Natural killer cell treated with Interleukin-12 subunit alpha and Interleukin-12 subunit beta and Interleukin-15 and Interleukin-18, amount 100 ng/mL, for 72 hours (primary cell): Measurements from ENCODE around the gene ZP1. TPM values are rescaled to one million over a fixed set of nuclear protein-coding genes. Genes with fewer than 3 reads are reported as not detected.

Experiments
- ATAC-seq, 2 donors: fragments of 150-1000 bp; cut with Tn5 transposase in 1 of 2; sonication (Bioruptor Pico), chemical (Tn5 transposase) in 1 of 2; 2 replicates each; pipeline ENCODE4 v1.10.0; 2021
- DNase-seq: peaks from one replicate; pipeline ENCODE4 v3.0.0; 2022; ENCODE audit warnings: low spot score
- H3K27ac Mint-ChIP-seq, 2 donors: 1 replicate in 1 of 2; 2 replicates in 1 of 2; pipeline ENCODE4 v1.8.0; 2022; ENCODE audit warnings: mixed read lengths in 2 of 2, mild to moderate bottlenecking in 1 of 2, moderate library complexity in 1 of 2
- H3K27me3 Mint-ChIP-seq, 2 donors: 1 replicate in 1 of 2; 2 replicates in 1 of 2; pipeline ENCODE4 v1.8.0; 2022; ENCODE audit warnings: mixed read lengths in 2 of 2
- H3K36me3 Mint-ChIP-seq: one replicate; pipeline ENCODE4 v1.8.0; 2022; ENCODE audit warnings: mixed read lengths
- H3K4me1 Mint-ChIP-seq, 2 donors: 1 replicate in 1 of 2; 2 replicates in 1 of 2; pipeline ENCODE4 v1.8.0; 2022; ENCODE audit warnings: low read depth in 2 of 2, mixed read lengths in 2 of 2, mild to moderate bottlenecking in 1 of 2
- H3K4me3 Mint-ChIP-seq: one replicate; pipeline ENCODE4 v1.8.0; 2022; ENCODE audit warnings: mixed read lengths
- H3K9me3 Mint-ChIP-seq: 2 replicates; pipeline ENCODE4 v1.8.0; 2022; ENCODE audit warnings: mixed read lengths
- total RNA-seq, 2 donors: library from RNA; stranded (reverse); gene quantifications; one replicate each; pipeline ENCODE4 v1.2.3, GENCODE V29; 2022

ZP1 gene
- total RNA-seq, 2 donors from 2014 or later: not detected

DNA sequence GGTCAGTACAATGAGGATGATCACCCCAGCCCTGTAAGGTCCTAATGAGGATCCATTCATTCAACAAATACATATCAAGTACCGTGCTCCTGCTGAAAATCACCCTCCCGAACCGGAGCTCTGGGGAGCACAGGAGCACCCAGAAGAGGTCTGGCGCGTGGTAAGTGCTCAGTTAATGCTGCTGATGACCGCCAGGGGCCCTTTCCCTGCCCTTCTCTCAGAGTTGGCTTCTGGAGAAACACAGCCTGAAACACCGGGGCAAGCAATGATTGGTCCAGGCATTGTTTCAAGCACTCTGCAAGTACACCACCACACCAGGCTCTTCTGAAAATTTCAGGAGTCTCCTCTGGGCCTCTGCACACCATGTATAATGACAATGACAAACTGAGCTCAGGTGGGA is 29.2 kb upstream of the ZP1 start:
- Mint-ChIP-seq H3K27ac (no peak overlapping the region), H3K4me1 (peaks cover 14 to 28% of the 10 kb centered on the region in 2 donors), H3K4me3 (no peak overlapping the region), H3K27me3 (peaks cover 10 to 11% of the 10 kb centered on the region in 2 donors), H3K9me3 (peaks cover 3% of the 10 kb centered on the region), H3K36me3 (no peaks in the 10 kb centered on the region)
- DNase-seq (no peak), ATAC-seq (no peak)

DNA sequence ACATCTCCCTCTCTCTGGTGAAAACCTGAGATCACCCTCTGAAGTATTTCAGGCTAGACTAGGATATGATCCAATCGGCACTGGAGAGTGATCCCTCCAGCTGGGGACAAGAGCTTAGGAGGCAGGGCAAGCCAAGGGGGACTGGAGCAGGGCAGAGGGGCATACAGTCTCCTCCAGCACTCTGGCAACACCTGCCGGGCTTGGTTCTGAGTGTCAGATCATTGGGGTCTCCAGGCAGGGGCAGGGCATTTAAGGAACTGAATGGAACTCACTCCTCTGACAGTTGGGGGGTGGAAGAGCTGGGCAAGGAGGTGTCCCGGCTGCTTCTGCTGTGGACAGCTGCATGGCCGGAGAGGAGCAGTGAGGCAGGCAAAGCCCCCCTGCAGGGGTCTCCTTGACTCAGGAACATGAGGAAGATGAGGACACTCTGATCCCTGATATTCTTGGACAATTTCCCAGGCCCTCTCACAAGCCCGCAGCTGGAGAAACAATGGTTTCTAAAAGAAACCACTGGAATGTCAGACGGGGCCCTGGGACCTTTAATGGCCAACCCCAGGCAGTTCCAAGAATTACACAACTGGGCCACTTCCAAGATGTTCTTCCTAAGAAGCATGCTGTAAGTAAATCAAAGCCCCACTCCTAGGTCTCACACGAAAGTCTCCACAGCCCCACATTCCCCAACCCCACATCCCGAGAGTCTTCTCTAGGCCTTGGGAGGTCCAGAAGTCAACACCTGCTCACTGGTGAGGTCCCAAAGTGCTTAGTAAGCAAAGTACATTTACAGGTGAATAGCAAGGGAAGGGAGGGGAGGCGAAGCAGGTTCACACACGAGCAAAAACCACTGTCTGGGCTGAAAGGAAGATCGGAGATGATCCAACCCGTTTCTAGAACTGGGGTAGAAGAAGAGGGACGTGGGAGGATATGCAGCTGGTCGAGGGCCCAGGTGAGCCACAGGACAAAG is 26.6 kb upstream of the ZP1 start:
- Mint-ChIP-seq H3K36me3 (peaks cover 4% of the 10 kb centered on the region), H3K27ac (peak overlapping the region; percentile 95 to 96), H3K4me1 (peaks cover 35 to 45% of the 10 kb centered on the region in 2 donors), H3K27me3 (peaks cover 1 to 3% of the 10 kb centered on the region in 2 donors), H3K9me3 (peaks cover 3% of the 10 kb centered on the region), H3K4me3 (peak overlapping the region; percentile 94)
- DNase-seq (no peak), ATAC-seq (no peak)

DNA sequence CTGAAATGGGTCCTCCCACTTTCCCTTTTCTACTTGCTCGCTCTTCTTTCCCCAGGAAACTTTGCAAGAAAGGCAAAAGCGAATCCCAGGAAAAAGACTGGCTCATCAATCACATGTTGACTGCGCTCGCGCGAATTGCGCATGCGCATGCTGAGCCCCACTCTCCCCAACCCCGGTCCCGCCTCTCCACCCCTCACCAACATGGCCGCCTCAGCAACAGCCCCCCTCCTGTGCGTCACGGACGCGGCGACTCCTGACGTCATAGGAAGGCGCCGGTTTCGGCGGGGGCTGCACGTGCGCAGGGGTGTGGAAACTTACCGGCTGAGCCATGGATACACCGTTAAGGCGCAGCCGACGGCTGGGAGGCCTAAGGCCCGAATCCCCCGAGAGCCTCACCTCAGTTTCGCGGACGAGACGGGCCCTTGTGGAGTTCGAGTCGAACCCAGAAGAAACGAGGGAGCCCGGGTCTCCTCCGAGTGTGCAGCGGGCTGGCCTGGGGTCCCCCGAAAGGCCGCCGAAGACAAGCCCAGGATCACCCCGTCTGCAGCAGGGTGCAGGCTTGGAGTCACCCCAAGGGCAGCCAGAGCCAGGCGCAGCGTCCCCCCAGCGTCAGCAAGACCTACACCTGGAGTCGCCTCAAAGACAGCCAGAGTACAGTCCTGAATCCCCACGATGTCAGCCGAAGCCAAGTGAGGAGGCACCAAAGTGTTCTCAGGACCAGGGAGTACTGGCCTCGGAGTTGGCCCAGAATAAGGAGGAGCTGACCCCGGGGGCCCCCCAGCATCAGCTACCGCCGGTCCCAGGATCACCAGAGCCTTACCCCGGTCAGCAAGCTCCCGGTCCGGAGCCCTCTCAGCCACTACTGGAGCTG is 25.3 kb upstream of the ZP1 start, which contains the start of gene CCDC86:
Gene CCDC86 (plus strand): TSS at position 317 of the 871 bp plus-strand sequence. CDS start 12 bp downstream, at position 329.
- Mint-ChIP-seq H3K4me1 (peaks cover 35 to 45% of the 10 kb centered on the region in 2 donors), H3K9me3 (peaks cover 3% of the 10 kb centered on the region), H3K4me3 (peak within 1 kb of the TSS; percentile 94), H3K27me3 (peaks cover 0 to 3% of the 10 kb centered on the region in 2 donors), H3K36me3 (peaks cover 4% of the 10 kb centered on the region), H3K27ac (peak within 1 kb of the TSS; percentile 95 to 96)
- DNase-seq: peak; percentile 97
- ATAC-seq: peak; percentile 96 to 97

DNA sequence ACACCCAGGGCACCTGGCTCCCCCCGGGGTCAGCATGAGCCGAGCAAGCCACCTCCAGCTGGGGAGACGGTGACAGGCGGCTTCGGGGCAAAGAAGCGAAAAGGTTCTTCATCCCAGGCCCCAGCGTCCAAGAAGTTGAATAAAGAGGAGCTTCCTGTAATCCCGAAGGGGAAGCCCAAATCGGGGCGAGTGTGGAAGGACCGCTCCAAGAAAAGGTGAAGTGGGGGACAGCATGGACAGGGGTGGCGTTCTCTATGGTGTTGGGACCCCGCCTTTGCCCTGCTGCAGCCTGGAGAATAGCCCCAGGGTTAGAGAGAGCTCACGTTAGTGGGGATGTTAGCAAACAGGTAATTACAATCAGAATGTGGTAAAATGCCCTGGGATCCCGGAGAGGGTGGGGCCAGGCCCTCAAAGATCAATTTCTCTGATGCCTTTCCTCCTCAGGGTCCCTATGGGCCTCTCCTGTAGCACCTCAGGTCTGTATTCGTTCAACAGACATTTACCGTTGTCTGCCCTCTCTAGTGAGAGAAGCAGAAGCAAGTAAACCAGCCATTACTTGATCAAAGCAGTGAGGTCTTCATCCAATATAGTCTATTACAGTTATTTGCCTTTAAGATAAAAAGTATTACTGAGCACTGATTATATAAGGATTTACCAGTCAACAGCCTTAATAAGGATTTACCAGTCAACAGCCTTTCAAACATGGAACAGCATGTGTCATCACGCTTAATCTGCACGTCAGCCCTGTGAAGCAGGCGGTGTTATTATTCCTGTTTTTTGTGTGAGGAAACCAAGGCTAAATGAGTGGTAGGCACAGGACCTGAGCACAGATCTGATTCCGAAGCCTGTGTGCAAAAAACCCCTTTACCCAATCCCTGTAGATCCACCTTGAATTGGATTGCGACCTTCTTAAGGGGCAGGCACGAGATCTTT is 24.4 kb upstream of the ZP1 start:
- no peaks in the 10 kb centered on the region for H3K27me3 Mint-ChIP-seq
- H3K9me3 Mint-ChIP-seq: peaks cover 3% of the 10 kb centered on the region
- peaks cover 4% of the 10 kb centered on the region for H3K36me3 Mint-ChIP-seq
- peaks cover 35 to 45% of the 10 kb centered on the region in 2 donors for H3K4me1 Mint-ChIP-seq
- no peak for ATAC-seq
- peak overlapping the region; percentile 95 to 96 for H3K27ac Mint-ChIP-seq
- peak overlapping the region; percentile 94 for H3K4me3 Mint-ChIP-seq
- no peak for DNase-seq

DNA sequence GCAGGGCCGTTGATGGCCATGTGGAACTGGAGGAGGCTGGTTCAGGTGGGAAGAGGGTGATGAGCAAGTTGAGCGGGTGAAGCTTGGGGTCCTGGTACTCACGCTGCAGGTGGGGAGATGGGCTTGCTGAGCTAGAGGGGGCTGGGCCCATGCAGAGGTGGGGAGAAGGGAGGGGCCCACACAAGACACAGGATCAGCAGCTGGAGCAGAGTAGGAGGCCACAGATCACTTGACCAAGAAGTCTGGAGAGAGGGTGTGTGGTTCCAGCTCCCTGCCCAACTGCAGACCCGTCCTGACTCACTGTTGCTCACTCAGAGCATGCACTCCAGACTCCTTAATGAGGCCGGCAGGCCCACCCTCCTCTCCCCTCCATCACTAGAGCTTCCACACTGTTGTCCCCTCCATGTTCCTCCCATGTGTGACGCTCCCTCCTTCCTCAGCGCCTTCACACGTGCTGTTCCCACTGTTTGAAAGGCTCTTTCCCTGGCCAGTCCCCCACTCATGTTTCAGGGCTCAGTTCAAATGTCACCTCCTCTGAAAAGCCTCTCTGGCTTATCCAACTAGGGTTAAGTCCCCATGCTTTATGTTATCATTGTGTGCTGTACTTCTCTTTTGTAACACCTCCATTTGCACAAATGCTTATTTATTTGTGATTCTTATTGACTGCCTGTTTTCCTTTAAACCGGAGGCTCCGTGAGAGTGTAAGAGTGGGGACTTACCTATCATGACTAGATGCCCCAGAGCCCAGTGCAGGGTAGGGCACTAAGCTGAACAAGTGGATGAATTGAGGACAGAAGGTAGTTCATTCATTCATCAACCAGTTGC is 23.1 kb upstream of the ZP1 start:
- H3K36me3 Mint-ChIP-seq: peaks cover 4% of the 10 kb centered on the region
- ATAC-seq: no peak
- H3K27ac Mint-ChIP-seq: peak overlapping the region; percentile 95 to 96
- H3K4me3 Mint-ChIP-seq: peak overlapping the region; percentile 94
- H3K27me3 Mint-ChIP-seq: no peaks in the 10 kb centered on the region
- peaks cover 3% of the 10 kb centered on the region for H3K9me3 Mint-ChIP-seq
- H3K4me1 Mint-ChIP-seq: peaks cover 35 to 45% of the 10 kb centered on the region in 2 donors
- no peak for DNase-seq

DNA sequence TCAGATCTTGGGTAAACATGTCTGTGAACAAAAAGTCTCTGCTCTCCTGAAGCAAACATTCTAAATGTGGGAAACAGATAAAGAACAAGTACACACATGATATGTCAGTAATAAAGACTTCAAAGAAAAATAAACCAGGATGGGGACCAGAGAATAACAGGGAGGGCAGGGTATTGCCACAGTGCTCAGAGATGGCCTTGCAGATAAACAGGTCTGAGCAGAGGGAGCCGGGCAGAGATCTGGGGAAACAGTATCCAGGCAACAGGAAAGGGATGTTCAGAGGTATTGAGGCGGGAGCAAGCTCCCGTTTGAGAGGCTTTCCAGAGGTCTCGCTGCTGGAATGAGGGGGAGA is 22.5 kb upstream of the ZP1 start:
- Mint-ChIP-seq H3K27me3 (no peaks in the 10 kb centered on the region), H3K36me3 (peaks cover 4% of the 10 kb centered on the region), H3K4me1 (peaks cover 35 to 45% of the 10 kb centered on the region in 2 donors), H3K9me3 (peaks cover 3% of the 10 kb centered on the region), H3K27ac (peak overlapping the region in 1 of 2 donors; percentile 83), H3K4me3 (peak overlapping the region; percentile 94)
- DNase-seq: no peak
- no peak for ATAC-seq

DNA sequence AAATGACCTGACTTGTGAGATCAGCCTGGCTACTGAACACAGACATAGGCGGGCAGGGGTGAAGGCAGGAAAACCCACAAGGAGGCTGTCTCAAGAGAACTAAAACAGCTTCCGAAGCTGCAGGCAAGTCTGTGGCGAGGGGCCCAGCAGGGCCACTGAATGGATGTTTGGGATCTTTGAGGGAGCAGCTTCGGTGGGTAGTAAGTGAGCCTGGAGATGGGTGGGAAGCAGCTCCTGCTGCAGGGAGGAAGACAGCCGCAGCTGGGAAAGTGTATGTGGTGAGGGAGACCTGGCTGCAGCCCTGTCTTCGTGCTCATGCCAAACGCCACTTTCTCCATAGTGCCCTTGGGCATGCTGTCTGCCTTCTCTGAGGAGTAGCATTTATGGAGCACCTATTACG is 22.0 kb upstream of the ZP1 start:
- Mint-ChIP-seq H3K27ac (peak overlapping the region in 1 of 2 donors; percentile 83), H3K36me3 (peaks cover 4% of the 10 kb centered on the region), H3K9me3 (peaks cover 3% of the 10 kb centered on the region), H3K4me1 (peaks cover 35 to 45% of the 10 kb centered on the region in 2 donors), H3K4me3 (peak overlapping the region; percentile 94), H3K27me3 (no peaks in the 10 kb centered on the region)
- ATAC-seq: no peak
- DNase-seq: no peak

DNA sequence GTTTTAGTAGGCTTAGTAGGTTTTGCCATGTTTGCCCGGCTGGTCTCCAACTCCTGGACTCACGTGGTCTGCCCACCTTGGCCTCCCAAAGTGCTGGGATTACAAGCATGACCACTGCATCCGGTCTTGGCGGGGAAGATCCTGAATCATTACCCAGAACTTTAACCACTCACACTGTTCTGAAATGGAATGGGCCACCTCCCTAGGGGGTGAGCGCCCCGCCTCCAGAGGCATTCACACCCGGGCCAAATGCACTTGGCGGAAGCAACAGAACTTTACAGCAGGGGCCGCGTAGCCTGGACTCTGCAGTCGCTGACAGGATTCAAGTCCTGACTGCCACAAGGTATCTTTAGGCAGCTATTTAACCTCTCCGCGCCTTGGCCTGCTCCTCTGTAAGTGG is 20.1 kb upstream of the ZP1 start:
- no peak for DNase-seq
- Mint-ChIP-seq H3K27ac (no peak overlapping the region), H3K4me3 (no peak overlapping the region), H3K27me3 (no peaks in the 10 kb centered on the region), H3K4me1 (peaks cover 25 to 30% of the 10 kb centered on the region in 2 donors), H3K36me3 (peaks cover 4% of the 10 kb centered on the region), H3K9me3 (no peaks in the 10 kb centered on the region)
- no peak for ATAC-seq

DNA sequence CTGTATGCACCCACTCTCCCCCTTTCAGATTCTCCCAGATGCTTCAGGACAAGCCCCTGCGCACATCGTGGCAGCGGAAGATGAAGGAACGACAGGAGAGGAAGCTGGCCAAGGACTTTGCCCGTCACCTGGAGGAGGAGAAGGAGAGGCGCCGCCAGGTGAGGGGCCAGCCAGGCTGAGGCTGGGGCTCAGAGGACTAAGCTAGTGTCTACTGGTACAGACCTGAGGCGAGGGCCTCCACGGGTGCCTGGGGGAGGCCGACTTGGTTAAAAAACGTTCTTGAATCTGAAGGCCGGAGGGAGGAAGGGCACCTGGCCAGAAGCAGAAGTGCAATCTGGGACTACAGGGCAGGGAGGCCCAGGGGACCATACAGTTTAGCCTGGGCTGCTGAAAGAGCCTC is 19.4 kb upstream of the ZP1 start:
- Mint-ChIP-seq H3K36me3 (peaks cover 4% of the 10 kb centered on the region), H3K27ac (no peak overlapping the region), H3K27me3 (no peaks in the 10 kb centered on the region), H3K4me3 (no peak overlapping the region), H3K9me3 (no peaks in the 10 kb centered on the region), H3K4me1 (peaks cover 22 to 25% of the 10 kb centered on the region in 2 donors)
- DNase-seq (no peak), ATAC-seq (no peak)

DNA sequence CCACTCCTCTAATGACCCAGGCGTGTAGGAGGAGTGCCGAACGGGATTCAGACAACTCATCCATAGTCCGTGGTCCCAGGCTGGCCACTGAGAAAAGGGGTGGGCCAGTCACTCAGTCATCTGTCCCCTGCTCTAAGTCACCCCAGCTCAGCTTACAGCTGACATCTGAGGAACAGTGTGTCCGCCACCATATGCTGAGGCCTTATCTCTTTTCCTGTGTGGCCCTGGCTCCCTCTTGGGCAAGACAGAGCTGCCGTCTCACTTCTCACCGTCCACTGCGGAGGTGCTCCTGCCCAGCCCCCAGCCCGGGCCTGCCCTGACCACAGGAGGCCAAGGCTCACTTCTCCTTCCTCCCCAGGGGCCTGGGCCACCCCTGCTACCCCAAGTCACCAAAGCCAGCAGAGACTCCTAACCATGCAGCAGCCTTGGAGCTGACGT is 18.6 kb upstream of the ZP1 start:
- no peaks in the 10 kb centered on the region for H3K27me3 Mint-ChIP-seq
- H3K27ac Mint-ChIP-seq: no peak overlapping the region
- no peaks in the 10 kb centered on the region for H3K9me3 Mint-ChIP-seq
- DNase-seq (no peak), ATAC-seq (peak in 1 of 2 donors; percentile 70)
- H3K4me1 Mint-ChIP-seq: peaks cover 15 to 18% of the 10 kb centered on the region in 2 donors
- H3K4me3 Mint-ChIP-seq: no peak overlapping the region
- H3K36me3 Mint-ChIP-seq: peaks cover 4% of the 10 kb centered on the region

DNA sequence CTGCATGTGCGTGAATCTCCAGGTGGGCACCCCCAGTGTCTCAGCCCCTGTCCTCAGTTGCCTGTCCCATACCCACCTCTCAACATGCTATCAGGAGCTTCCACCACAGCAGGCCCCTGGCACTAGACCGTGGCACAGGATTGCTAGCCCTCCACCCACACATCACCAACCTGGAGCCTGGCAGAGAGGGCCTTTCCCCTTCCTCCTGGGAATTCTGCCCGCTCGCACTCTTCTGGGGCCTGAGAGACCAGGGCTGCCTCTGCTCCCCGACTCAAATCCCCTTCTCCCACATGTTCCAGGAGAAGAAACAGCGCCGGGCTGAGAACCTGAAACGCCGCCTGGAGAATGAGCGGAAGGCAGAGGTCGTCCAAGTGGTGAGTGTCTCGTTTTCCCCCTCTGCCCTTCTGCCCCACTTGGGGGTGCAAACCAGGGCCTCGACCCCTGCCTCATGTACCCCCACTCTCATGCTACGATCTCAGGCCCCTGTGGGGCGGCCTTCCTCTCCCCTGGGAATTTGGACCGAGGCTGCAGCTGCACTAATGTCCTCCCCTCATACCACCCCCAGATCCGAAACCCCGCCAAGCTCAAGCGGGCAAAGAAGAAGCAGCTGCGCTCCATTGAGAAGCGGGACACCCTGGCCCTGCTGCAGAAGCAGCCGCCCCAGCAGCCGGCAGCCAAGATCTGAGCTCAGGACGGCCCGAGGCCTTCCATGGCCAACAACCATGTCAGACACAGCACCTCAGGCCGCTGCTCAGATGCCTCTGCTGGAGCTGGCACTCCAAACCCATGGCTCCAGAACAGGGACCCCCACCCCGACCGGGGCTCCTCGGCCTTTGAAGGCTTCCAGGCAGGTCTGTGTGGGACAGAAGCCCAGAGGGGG is 17.5 kb upstream of the ZP1 start:
- Mint-ChIP-seq H3K9me3 (no peaks in the 10 kb centered on the region), H3K27me3 (no peaks in the 10 kb centered on the region), H3K4me3 (no peak overlapping the region), H3K27ac (no peak overlapping the region), H3K4me1 (peaks cover 5 to 7% of the 10 kb centered on the region in 2 donors), H3K36me3 (no peaks in the 10 kb centered on the region)
- DNase-seq (no peak), ATAC-seq (no peak)
